ENCODE data around the gene SLC9A1. TPM values are rescaled to one million over a fixed set of nuclear protein-coding genes. Genes with fewer than 3 reads are reported as not detected.

SLC9A1 gene
- total RNA-seq, 6 experiments from 2014 or later, result 37.1 to 51.0 (median 44.7) TPM

GRCh38 chr1:27138368-27138767 is 16.6 kb downstream of the SLC9A1 start:
- H3K4me1 Mint-ChIP-seq (ENCODE audit: low read depth), result peaks cover 66% of the 10 kb centered on the region
- peaks cover 4% of the 10 kb centered on the region for H3K27me3 Mint-ChIP-seq (ENCODE audit: insufficient read depth)
- peak overlapping the region; percentile 75; the same call in 1 of the 2 replicates for H3K27ac Mint-ChIP-seq
- no peak overlapping the region for H3K4me3 Mint-ChIP-seq
- H3K9me3 Mint-ChIP-seq, result no peaks in the 10 kb centered on the region
- TF ChIP-seq CTCF (IDR thresholded peaks at IDR 0.05), result no peak
- H3K36me3 Mint-ChIP-seq (ENCODE audit: low read depth), result no peaks in the 10 kb centered on the region
- DNase-seq, result no peak

GRCh38 chr1:27137544-27138075 is 17.3 kb downstream of the SLC9A1 start:
- H3K9me3 Mint-ChIP-seq, result no peaks in the 10 kb centered on the region
- no peak for DNase-seq
- TF ChIP-seq CTCF (IDR thresholded peaks at IDR 0.05), result no peak
- no peaks in the 10 kb centered on the region for H3K36me3 Mint-ChIP-seq (ENCODE audit: low read depth)
- H3K27me3 Mint-ChIP-seq (ENCODE audit: insufficient read depth), result peaks cover 1% of the 10 kb centered on the region
- H3K27ac Mint-ChIP-seq, result peak overlapping the region; percentile 75; the same call in 1 of the 2 replicates
- no peak overlapping the region for H3K4me3 Mint-ChIP-seq
- peaks cover 59% of the 10 kb centered on the region for H3K4me1 Mint-ChIP-seq (ENCODE audit: low read depth)

GRCh38 chr1:27136998-27137542 is 17.9 kb downstream of the SLC9A1 start:
- no peaks in the 10 kb centered on the region for H3K9me3 Mint-ChIP-seq
- peaks cover 1% of the 10 kb centered on the region for H3K27me3 Mint-ChIP-seq (ENCODE audit: insufficient read depth)
- TF ChIP-seq CTCF (IDR thresholded peaks at IDR 0.05), result no peak
- H3K36me3 Mint-ChIP-seq (ENCODE audit: low read depth), result no peaks in the 10 kb centered on the region
- H3K4me3 Mint-ChIP-seq, result no peak overlapping the region
- DNase-seq, result no peak
- H3K27ac Mint-ChIP-seq, result peak overlapping the region; percentile 75; the same call in 1 of the 2 replicates
- peaks cover 53% of the 10 kb centered on the region for H3K4me1 Mint-ChIP-seq (ENCODE audit: low read depth)

GRCh38 chr1:27136236-27136551 is 18.7 kb downstream of the SLC9A1 start:
- Mint-ChIP-seq H3K27ac (no peak overlapping the region; the same call in 1 of the 2 replicates), H3K4me1 (ENCODE audit: low read depth) (peaks cover 45% of the 10 kb centered on the region), H3K36me3 (ENCODE audit: low read depth) (no peaks in the 10 kb centered on the region), H3K4me3 (no peak overlapping the region), H3K9me3 (no peaks in the 10 kb centered on the region), H3K27me3 (ENCODE audit: insufficient read depth) (peaks cover 1% of the 10 kb centered on the region; the same call in 1 of the 2 replicates)
- DNase-seq, result no peak
- no peak for TF ChIP-seq CTCF (IDR thresholded peaks at IDR 0.05)

GRCh38 chr1:27135541-27136235 is 19.2 kb downstream of the SLC9A1 start:
- no peak overlapping the region for H3K27ac Mint-ChIP-seq
- H3K9me3 Mint-ChIP-seq, result no peaks in the 10 kb centered on the region
- H3K27me3 Mint-ChIP-seq (ENCODE audit: insufficient read depth), result peaks cover 1% of the 10 kb centered on the region
- TF ChIP-seq CTCF (IDR thresholded peaks at IDR 0.05), result no peak
- H3K4me3 Mint-ChIP-seq, result no peak overlapping the region
- peaks cover 44% of the 10 kb centered on the region for H3K4me1 Mint-ChIP-seq (ENCODE audit: low read depth)
- H3K36me3 Mint-ChIP-seq (ENCODE audit: low read depth), result no peaks in the 10 kb centered on the region
- no peak for DNase-seq

Measured in HFFc6 (cell line).